T-cell (primary cell): ENCODE measurements around the gene CEP112. TPM values are rescaled to one million over a fixed set of nuclear protein-coding genes. Genes with fewer than 3 reads are reported as not detected.

Experiments
- ATAC-seq, 4 experiments: fragments of 200-7000 bp in 3 of 4; fragments of 150-1000 bp in 1 of 4; cut with Tn5 transposase; replicated peaks in 1 of 4; 1 replicate in 3 of 4; 2 replicates in 1 of 4; pipeline ENCODE4 v1.10.0; 2021; ENCODE audit warnings: moderate library complexity in 3 of 4, mild to moderate bottlenecking in 2 of 4, moderate number of reproducible peaks in 1 of 4
- CTCF ChIA-PET, 2 donors: fragments of 300-600 bp; sonication (Branson Sonifier 250); formaldehyde crosslinking; loops; one replicate each; lab custom pipeline; 2022; ENCODE audit warnings: antibody characterized with exemption in 2 of 2; lab: Charles Lee
- POLR2A ChIA-PET, 2 donors: fragments of 300-600 bp; sonication (Branson Sonifier 250); formaldehyde crosslinking; loops; one replicate each; lab custom pipeline; 2022; ENCODE audit warnings: antibody characterized with exemption in 2 of 2; lab: Charles Lee
- DNase-seq, 35 experiments: peaks; one replicate each; pipeline versions ENCODE4 v3.0.0 to v3.0.0-alpha.2; 2013 to 2023
- H3K27ac ChIP-seq: one replicate; pipeline ENCODE4 v1.5.1; 2013; ENCODE audit warnings: low read length
- H3K27me3 ChIP-seq, 2 experiments: replicated peaks in 1 of 2; 1 replicate in 1 of 2; 2 replicates in 1 of 2; pipeline versions ENCODE4 v1.6.1 to v1.7.0; 2013; ENCODE audit warnings: low read length in 1 of 2, mixed read lengths in 1 of 2; ENCODE audit not compliant: control insufficient read depth in 2 of 2, insufficient read depth in 2 of 2; ENCODE audit errors: extremely low read depth in 1 of 2
- H3K36me3 ChIP-seq, 2 donors: 1 replicate in 1 of 2; 2 replicates in 1 of 2; pipeline versions ENCODE4 v1.6.1 to v1.7.0; 2013; ENCODE audit warnings: low read length in 1 of 2; ENCODE audit not compliant: control insufficient read depth in 2 of 2, insufficient read depth in 1 of 2; ENCODE audit errors: extremely low read depth in 1 of 2
- H3K4me1 ChIP-seq, 2 experiments: 1 replicate in 1 of 2; 2 replicates in 1 of 2; pipeline versions ENCODE4 v1.6.1 to v1.7.0; 2013; ENCODE audit warnings: low read length in 2 of 2, mixed read lengths in 1 of 2; ENCODE audit not compliant: insufficient read depth in 2 of 2, control insufficient read depth in 1 of 2; ENCODE audit errors: extremely low read depth in 1 of 2
- H3K4me3 ChIP-seq, 2 donors: 1 replicate in 1 of 2; 2 replicates in 1 of 2; pipeline versions ENCODE4 v1.5.1 to v1.7.0; 2013; ENCODE audit warnings: mild to moderate bottlenecking in 2 of 2, low read length in 1 of 2, moderate library complexity in 1 of 2; ENCODE audit not compliant: control insufficient read depth in 1 of 2; ENCODE audit errors: extremely low read depth in 1 of 2
- H3K9me3 ChIP-seq: 2 replicates; pipeline ENCODE4 v1.7.0; 2013
- H3K27ac Mint-ChIP-seq, 2 donors: one replicate each; pipeline ENCODE4 v1.8.0; 2020 to 2021; ENCODE audit warnings: mild to moderate bottlenecking in 2 of 2, mixed read lengths in 2 of 2
- H3K27me3 Mint-ChIP-seq, 2 donors: one replicate each; pipeline ENCODE4 v1.8.0; 2021 to 2022; ENCODE audit warnings: mixed read lengths in 2 of 2
- H3K36me3 Mint-ChIP-seq: one replicate; pipeline ENCODE4 v1.8.0; 2021; ENCODE audit warnings: mixed read lengths
- H3K4me1 Mint-ChIP-seq, 3 donors: one replicate each; pipeline ENCODE4 v1.8.0; 2020 to 2022; ENCODE audit warnings: mixed read lengths in 3 of 3, mild to moderate bottlenecking in 1 of 3
- H3K4me3 Mint-ChIP-seq, 3 donors: one replicate each; pipeline ENCODE4 v1.8.0; 2020 to 2022; ENCODE audit warnings: mild to moderate bottlenecking in 3 of 3, mixed read lengths in 3 of 3, moderate library complexity in 3 of 3
- H3K9me3 Mint-ChIP-seq, 3 donors: one replicate each; pipeline ENCODE4 v1.8.0; 2020 to 2022; ENCODE audit warnings: mixed read lengths in 3 of 3
- WGBS: methylation state at CpG from one replicate; pipeline ENCODE4 v1.1.5; 2013; ENCODE audit warnings: missing lambda C conversion rate; ENCODE audit not compliant: insufficient coverage; 5-methylcytosine and 5-hydroxymethylcytosine counted together
- total RNA-seq, 35 experiments: library from RNA in 6 of 35; stranded (reverse) in 6 of 35; fragments of 120-200 nt in 1 of 35; gene quantifications; one replicate each; pipeline versions ENCODE4 v1.2.1 to v1.2.4 and lab custom pipeline; 2013 to 2026

The CEP112 gene
- total RNA-seq, 5 donors from 2014 or later (not counting 1 experiment from before 2014, with no cell fraction given): 2.4 to 4.9 (median 4.5) TPM

DNA sequence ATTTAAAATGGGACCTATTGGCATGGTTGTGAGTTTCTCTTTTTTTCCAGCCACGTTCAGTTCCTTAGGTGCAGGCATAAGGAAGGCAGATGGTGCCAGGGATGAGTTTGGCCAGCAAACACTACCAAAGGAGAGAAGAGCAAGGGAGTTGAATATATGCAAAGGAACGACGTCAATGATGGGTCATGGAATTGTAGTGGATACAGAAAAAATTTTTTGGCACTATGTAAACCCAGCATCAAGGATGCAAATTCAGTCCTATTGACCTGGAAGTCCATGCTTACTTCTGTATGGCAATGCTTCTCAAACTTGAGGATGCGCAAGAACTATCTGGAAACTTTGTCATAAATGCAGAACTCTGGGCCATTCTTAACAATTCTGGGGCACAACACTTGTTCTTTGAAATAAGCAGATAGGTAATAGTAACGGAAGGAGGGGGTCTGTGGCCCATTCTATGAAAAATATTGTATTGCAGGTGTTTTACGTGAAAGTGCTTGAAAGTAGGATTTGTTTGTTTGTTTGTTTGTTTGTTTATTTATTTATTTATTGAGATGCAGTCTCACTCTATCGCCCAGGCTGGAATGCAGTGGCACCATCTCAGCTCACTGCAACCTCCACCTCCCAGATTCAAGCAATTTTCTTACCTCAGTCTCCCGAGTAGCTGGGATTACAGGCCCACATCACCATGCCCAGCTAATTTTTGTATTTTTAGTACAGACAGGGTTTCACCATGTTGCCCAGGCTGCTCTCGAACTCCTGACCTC, 19.3 kb upstream of the CEP112 start:
- 73% methylated on average over 3 of the region's 9 CpGs for WGBS
- Mint-ChIP-seq H3K27me3 (peaks cover 4 to 6% of the 10 kb centered on the region in 2 donors), H3K27ac (no peak overlapping the region), H3K4me3 (no peak overlapping the region), H3K9me3 (peaks cover 0 to 5% (median 4%) of the 10 kb centered on the region in 3 donors), H3K36me3 (no peaks in the 10 kb centered on the region), H3K4me1 (peaks cover 0 to 2% (median 2%) of the 10 kb centered on the region in 3 donors)
- ATAC-seq (no peak), DNase-seq (no peak)
- Histone ChIP-seq H3K27me3 (no peaks in the 10 kb centered on the region), H3K27ac (no peak overlapping the region), H3K4me3 (no peak overlapping the region), H3K9me3 (no peaks in the 10 kb centered on the region), H3K36me3 (no peaks in the 10 kb centered on the region), H3K4me1 (no peaks in the 10 kb centered on the region)
- ChIA-PET POLR2A (interaction anchor here in 1 of 2 donors (0.6 kb wide), 1 partner anchor 308 kb away, joined by 3 read pairs; no protein-coding TSS in a partner anchor), CTCF (interaction anchor here in 1 of 2 donors (0.5 kb wide), 1 partner anchor 771 kb away, joined by 3 read pairs; no protein-coding TSS in a partner anchor)

- DNase-seq (no peak), ATAC-seq (no peak)
- no peaks in the 10 kb centered on the region for H3K36me3 Mint-ChIP-seq
- no peak overlapping the region for H3K4me3 ChIP-seq
- H3K27me3 ChIP-seq: no peaks in the 10 kb centered on the region
- H3K4me3 Mint-ChIP-seq: no peak overlapping the region
- no peak overlapping the region for H3K27ac ChIP-seq
- peaks cover 0 to 5% (median 4%) of the 10 kb centered on the region in 3 donors for H3K9me3 Mint-ChIP-seq
- POLR2A ChIA-PET: no interaction called here
- H3K4me1 ChIP-seq: no peaks in the 10 kb centered on the region
- H3K27ac Mint-ChIP-seq: no peak overlapping the region
- 100% methylated on average over 1 of the region's 2 CpGs for WGBS
- CTCF ChIA-PET: no interaction called here
- no peaks in the 10 kb centered on the region for H3K9me3 ChIP-seq
- H3K27me3 Mint-ChIP-seq: peaks cover 0 to 6% of the 10 kb centered on the region in 2 donors
- H3K4me1 Mint-ChIP-seq: peaks cover 0 to 2% (median 2%) of the 10 kb centered on the region in 3 donors
- no peaks in the 10 kb centered on the region for H3K36me3 ChIP-seq
Observed at GRCh38 chr17:66210208-66210574, 18.3 kb upstream of the CEP112 start.

GRCh38 chr17:66207936-66208335, 16.0 kb upstream of the CEP112 start:
- Histone ChIP-seq H3K4me3 (no peak overlapping the region), H3K36me3 (no peaks in the 10 kb centered on the region), H3K9me3 (no peaks in the 10 kb centered on the region), H3K27me3 (no peaks in the 10 kb centered on the region), H3K4me1 (no peaks in the 10 kb centered on the region), H3K27ac (no peak overlapping the region)
- POLR2A ChIA-PET: no interaction called here
- peaks cover 0 to 8% (median 5%) of the 10 kb centered on the region in 3 donors for H3K9me3 Mint-ChIP-seq
- H3K36me3 Mint-ChIP-seq: no peaks in the 10 kb centered on the region
- CTCF ChIA-PET: interaction anchor here in 1 of 2 donors (0.8 kb wide), 1 partner anchor 605 kb away, joined by 3 read pairs; no protein-coding TSS in a partner anchor
- H3K4me3 Mint-ChIP-seq: no peak overlapping the region
- ATAC-seq (no peak), DNase-seq (no peak)
- peaks cover 0 to 2% of the 10 kb centered on the region in 2 donors for H3K27me3 Mint-ChIP-seq
- H3K27ac Mint-ChIP-seq: no peak overlapping the region
- H3K4me1 Mint-ChIP-seq: peaks cover 0 to 2% (median 2%) of the 10 kb centered on the region in 3 donors

DNA sequence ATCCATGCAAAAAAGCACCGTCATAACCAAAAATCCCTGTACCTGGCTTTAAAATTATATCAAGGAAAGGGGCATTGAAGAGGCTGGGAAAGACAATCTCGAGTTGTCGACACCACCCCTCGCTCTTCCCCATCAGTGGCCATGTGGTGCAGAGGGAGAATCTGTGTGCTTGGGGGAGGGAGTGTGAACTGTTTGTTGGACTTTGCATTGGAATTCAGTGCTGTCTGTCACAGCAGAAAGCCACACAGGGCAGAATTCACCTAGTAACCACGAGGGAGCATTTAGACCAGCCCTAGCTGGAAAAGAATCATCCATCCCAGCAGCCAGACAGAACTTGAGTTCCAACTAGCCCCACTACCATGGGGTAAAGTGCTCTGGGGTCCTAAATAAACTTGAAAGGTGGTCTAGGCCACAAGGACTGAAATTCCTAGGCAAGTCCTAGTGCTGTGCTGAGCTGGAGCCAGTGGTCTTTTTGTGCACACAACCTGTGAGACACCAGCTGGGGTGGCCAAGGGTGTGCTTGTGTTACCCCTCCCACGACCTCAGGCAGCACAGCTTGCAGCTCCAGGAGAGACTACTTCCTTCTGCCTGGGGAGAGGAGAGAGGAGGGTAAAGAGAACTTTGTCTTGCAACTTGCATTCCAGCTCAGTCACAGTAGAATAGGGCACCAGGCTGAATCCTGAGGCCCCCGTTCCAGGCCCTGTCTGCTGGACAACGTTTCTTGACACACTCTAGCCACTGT, 11.5 kb upstream of the CEP112 start:
- Mint-ChIP-seq H3K27ac (no peak overlapping the region), H3K36me3 (no peaks in the 10 kb centered on the region)
- CTCF ChIA-PET: interaction anchor here in 1 of 2 donors (3.2 kb wide), 1 partner anchor 363 kb away, joined by 10 read pairs; no protein-coding TSS in a partner anchor

DNA sequence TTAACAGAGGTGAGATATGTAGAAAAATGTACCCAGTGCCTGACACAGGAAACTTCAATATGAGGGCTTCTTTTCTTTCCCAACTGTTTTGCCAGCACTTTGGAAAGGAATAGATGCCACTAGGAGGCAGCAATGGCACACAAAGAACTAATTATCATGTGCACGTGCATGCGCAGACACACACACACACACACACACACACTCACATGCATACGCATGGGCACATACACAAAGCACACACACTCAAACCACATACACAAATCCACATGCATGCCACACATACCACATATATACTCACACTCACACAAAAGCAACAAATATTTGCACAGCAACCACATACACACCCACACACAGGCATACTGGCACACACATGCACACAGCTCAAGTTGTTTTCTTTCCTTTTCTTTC, 8.8 kb upstream of the CEP112 start:
- peaks cover 19 to 22% (median 19%) of the 10 kb centered on the region in 3 donors for H3K4me1 Mint-ChIP-seq
- peaks cover 8 to 12% of the 10 kb centered on the region in 2 experiments for H3K4me1 ChIP-seq
- H3K9me3 Mint-ChIP-seq: peaks cover 0 to 5% (median 0%) of the 10 kb centered on the region in 3 donors
- DNase-seq (peak in 29 of 35 experiments; percentile 3 to 72 (median 24)), ATAC-seq (peak in 3 of 4 experiments; percentile 34 to 52 (median 44))
- H3K4me3 ChIP-seq: no peak overlapping the region
- H3K27ac Mint-ChIP-seq: peak overlapping the region in 1 of 2 donors; percentile 52
- ChIA-PET CTCF (interaction anchor here (0.6 to 3.2 kb wide), 8 partner anchors 9 to 881 kb away, joined by 3 to 10 read pairs (median 3); partner anchors contain the start of gene CEP112 (in 1 of the 2)), POLR2A (interaction anchor here in 1 of 2 donors (0.7 kb wide), 1 partner anchor 429 kb away, joined by 3 read pairs; no protein-coding TSS in a partner anchor)
- peak overlapping the region in 1 of 3 donors; percentile 28 for H3K4me3 Mint-ChIP-seq
- no peaks in the 10 kb centered on the region for H3K9me3 ChIP-seq
- 16% methylated on average over 3 of the region's 3 CpGs for WGBS
- no peaks in the 10 kb centered on the region for H3K36me3 ChIP-seq
- H3K27me3 Mint-ChIP-seq: no peaks in the 10 kb centered on the region
- no peaks in the 10 kb centered on the region for H3K36me3 Mint-ChIP-seq
- no peaks in the 10 kb centered on the region for H3K27me3 ChIP-seq
- H3K27ac ChIP-seq: no peak overlapping the region

More for the DNA sequence above, 11.5 kb upstream of the CEP112 start:
- no peak overlapping the region for H3K4me3 ChIP-seq
- no peak for ATAC-seq
- H3K4me1 ChIP-seq: peaks cover 8 to 12% of the 10 kb centered on the region in 2 experiments
- H3K36me3 ChIP-seq: no peaks in the 10 kb centered on the region
- H3K9me3 Mint-ChIP-seq: peaks cover 0 to 8% (median 5%) of the 10 kb centered on the region in 3 donors
- POLR2A ChIA-PET: no interaction called here
- H3K4me3 Mint-ChIP-seq: no peak overlapping the region
- H3K4me1 Mint-ChIP-seq: peaks cover 19 to 22% (median 19%) of the 10 kb centered on the region in 3 donors
- no peaks in the 10 kb centered on the region for H3K27me3 Mint-ChIP-seq
- no peaks in the 10 kb centered on the region for H3K27me3 ChIP-seq
- no peak for DNase-seq
- WGBS: 86% methylated on average over 1 of the region's 8 CpGs
- no peaks in the 10 kb centered on the region for H3K9me3 ChIP-seq
- H3K27ac ChIP-seq: no peak overlapping the region

GRCh38 chr17:66198242-66198641, 6.3 kb upstream of the CEP112 start:
- H3K27me3 Mint-ChIP-seq: no peaks in the 10 kb centered on the region
- ATAC-seq: no peak
- no peaks in the 10 kb centered on the region for H3K9me3 ChIP-seq
- H3K4me1 Mint-ChIP-seq: peaks cover 19 to 22% (median 19%) of the 10 kb centered on the region in 3 donors
- DNase-seq: no peak
- no peak overlapping the region for H3K4me3 ChIP-seq
- H3K27ac Mint-ChIP-seq: no peak overlapping the region
- H3K27ac ChIP-seq: no peak overlapping the region
- H3K27me3 ChIP-seq: no peaks in the 10 kb centered on the region
- WGBS: 88% methylated on average over 7 of the region's 8 CpGs
- no peaks in the 10 kb centered on the region for H3K9me3 Mint-ChIP-seq
- no peaks in the 10 kb centered on the region for H3K36me3 Mint-ChIP-seq
- no peak overlapping the region for H3K4me3 Mint-ChIP-seq
- POLR2A ChIA-PET: no interaction called here
- H3K4me1 ChIP-seq: peaks cover 8 to 12% of the 10 kb centered on the region in 2 experiments
- no peaks in the 10 kb centered on the region for H3K36me3 ChIP-seq
- CTCF ChIA-PET: no interaction called here
